ENCODE results near the gene KIF3A.

KIF3A gene

DNA sequence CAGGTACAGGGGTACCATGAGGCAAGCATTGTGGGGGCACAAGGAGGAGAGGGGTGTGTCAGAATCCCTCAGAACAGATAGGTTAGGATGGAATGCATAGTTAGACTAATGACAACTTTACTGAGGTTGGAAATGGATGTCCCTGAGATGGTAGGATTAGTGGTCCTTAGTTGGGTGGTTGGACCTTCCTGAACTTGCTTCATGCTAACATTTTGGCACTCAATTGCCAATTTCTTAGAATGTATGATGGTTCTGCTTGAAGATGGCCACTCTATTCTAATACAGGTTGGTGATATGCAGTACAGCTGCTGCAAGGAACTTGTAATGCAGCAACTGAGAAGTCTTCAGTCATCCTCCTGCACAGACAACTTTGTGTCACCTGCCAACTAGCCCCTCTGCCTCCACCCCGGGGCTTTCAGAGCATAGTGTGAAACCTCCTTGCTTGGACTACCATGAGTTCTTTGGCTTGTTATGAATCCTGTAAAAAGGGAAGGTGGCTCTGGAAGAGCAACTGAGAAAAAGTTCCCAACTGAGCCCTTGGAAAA, 15.3 kb upstream of the KIF3A start:
- no peak overlapping the region for H3K27ac ChIP-seq
- TF ChIP-seq CTCF (conservative IDR thresholded peaks at IDR 0.05; ENCODE audit: low read depth), result no peak
- POLR2A ChIA-PET (ENCODE audit: low non-redundant PET), result no interaction called here
- DNase-seq (ENCODE audit: low spot score), result no peak
- CTCF ChIA-PET, result interaction anchor here (0.7 to 1.6 kb wide), 4 partner anchors 13 to 114 kb away, joined by 3 to 12 read pairs (median 4); partner anchors contain the start of genes GDF9 and UQCRQ

- ChIA-PET CTCF (interaction anchor here (0.6 to 3.2 kb wide), 3 partner anchors 65 to 309 kb away, joined by 3 to 21 read pairs (median 3); no protein-coding TSS in a partner anchor), POLR2A (ENCODE audit: low non-redundant PET) (no interaction called here)
- no peak for TF ChIP-seq CTCF (conservative IDR thresholded peaks at IDR 0.05; ENCODE audit: low read depth)
- H3K27ac ChIP-seq, result no peak overlapping the region
- no peak for DNase-seq (ENCODE audit: low spot score)
These were observed 14.7 kb upstream of the KIF3A start for GRCh38 chr5:132751971-132752580.

GRCh38 chr5:132751444-132751843, 14.1 kb upstream of the KIF3A start:
- ChIA-PET CTCF (interaction anchor here (1.1 to 3.2 kb wide), 2 partner anchors 68 to 225 kb away, joined by 5 to 21 read pairs; no protein-coding TSS in a partner anchor), POLR2A (ENCODE audit: low non-redundant PET) (no interaction called here)
- no peak for TF ChIP-seq CTCF (conservative IDR thresholded peaks at IDR 0.05; ENCODE audit: low read depth)
- no peak for DNase-seq (ENCODE audit: low spot score)
- no peak overlapping the region for H3K27ac ChIP-seq

DNA sequence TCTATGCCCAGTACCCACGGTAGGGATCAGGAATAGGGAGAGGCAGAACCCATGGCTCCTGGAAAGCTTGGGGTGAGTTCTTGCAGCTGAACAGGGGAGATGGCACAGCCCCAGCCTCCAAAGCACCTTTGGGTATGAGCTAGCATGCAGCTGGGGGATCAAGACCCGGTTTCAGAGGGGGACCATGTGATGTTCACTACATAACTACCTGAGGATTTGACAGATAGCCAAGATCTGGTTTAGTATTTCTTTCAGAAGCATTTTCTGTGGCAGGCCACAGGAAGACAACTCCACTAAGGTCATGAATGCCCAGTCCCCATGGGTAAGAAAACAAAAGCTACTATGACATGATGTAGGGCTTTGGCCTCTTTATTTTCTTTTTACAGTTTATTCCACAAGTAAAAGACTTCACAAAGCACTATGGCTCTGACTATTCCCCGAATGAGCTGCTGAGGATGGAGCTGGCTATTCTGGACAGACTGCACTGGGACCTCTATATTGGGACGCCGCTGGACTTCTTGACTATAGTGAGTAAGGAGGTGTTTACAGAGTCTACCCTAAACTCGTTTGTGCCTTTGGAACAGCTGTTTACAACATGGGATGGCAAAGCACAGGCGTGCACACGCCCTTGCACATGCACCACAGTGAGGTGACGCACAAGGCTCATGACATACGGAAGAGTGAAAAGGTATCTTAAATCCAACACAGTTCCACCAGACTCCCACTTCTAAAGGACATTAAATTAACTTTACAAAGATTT, 13.3 kb upstream of the KIF3A start:
- H3K27ac ChIP-seq, result no peak overlapping the region
- no peak for DNase-seq (ENCODE audit: low spot score)
- no peak for TF ChIP-seq CTCF (conservative IDR thresholded peaks at IDR 0.05; ENCODE audit: low read depth)
- ChIA-PET POLR2A (ENCODE audit: low non-redundant PET) (no interaction called here), CTCF (interaction anchor here (0.7 to 3.2 kb wide), 3 partner anchors 69 to 224 kb away, joined by 4 to 21 read pairs (median 5); no protein-coding TSS in a partner anchor)

GRCh38 chr5:132749506-132749905, 12.2 kb upstream of the KIF3A start:
- TF ChIP-seq CTCF (conservative IDR thresholded peaks at IDR 0.05; ENCODE audit: low read depth), result no peak
- no peak overlapping the region for H3K27ac ChIP-seq
- CTCF ChIA-PET, result interaction anchor here (3.2 kb wide), 1 partner anchor 70 kb away, joined by 21 read pairs; no protein-coding TSS in a partner anchor
- no peak for DNase-seq (ENCODE audit: low spot score)
- POLR2A ChIA-PET (ENCODE audit: low non-redundant PET), result no interaction called here

GRCh38 chr5:132748522-132749000, 11.2 kb upstream of the KIF3A start:
- no peak for DNase-seq (ENCODE audit: low spot score)
- TF ChIP-seq CTCF (conservative IDR thresholded peaks at IDR 0.05; ENCODE audit: low read depth), result no peak
- H3K27ac ChIP-seq, result no peak overlapping the region
- ChIA-PET POLR2A (ENCODE audit: low non-redundant PET) (no interaction called here), CTCF (interaction anchor here (0.6 to 3.2 kb wide), 3 partner anchors 71 to 118 kb away, joined by 3 to 21 read pairs (median 8); no protein-coding TSS in a partner anchor)

All from RWPE1 (cell line).